Fibroblast of skin of back (primary cell): Measurements from ENCODE around the gene PTPRB. TPM values are rescaled to one million over a fixed set of nuclear protein-coding genes. Genes with fewer than 3 reads are reported as not detected.

Source experiments
- DNase-seq: peaks from one replicate; pipeline ENCODE4 v3.0.0-alpha.2; 2013
- polyA plus RNA-seq, 2 experiments: library from polyadenylated mRNA; unstranded; fragments of 120-200 nt; gene quantifications; one replicate each; pipeline ENCODE4 v1.2.1, GENCODE V29; 2013; ENCODE audit not compliant: insufficient read length in 2 of 2

Gene PTPRB
- 0.42 TPM for polyA plus RNA-seq (2013, experiment 1 of 2; ENCODE audit: insufficient read length)
- 0.52 TPM for polyA plus RNA-seq (2013, experiment 2 of 2; ENCODE audit: insufficient read length)

DNA sequence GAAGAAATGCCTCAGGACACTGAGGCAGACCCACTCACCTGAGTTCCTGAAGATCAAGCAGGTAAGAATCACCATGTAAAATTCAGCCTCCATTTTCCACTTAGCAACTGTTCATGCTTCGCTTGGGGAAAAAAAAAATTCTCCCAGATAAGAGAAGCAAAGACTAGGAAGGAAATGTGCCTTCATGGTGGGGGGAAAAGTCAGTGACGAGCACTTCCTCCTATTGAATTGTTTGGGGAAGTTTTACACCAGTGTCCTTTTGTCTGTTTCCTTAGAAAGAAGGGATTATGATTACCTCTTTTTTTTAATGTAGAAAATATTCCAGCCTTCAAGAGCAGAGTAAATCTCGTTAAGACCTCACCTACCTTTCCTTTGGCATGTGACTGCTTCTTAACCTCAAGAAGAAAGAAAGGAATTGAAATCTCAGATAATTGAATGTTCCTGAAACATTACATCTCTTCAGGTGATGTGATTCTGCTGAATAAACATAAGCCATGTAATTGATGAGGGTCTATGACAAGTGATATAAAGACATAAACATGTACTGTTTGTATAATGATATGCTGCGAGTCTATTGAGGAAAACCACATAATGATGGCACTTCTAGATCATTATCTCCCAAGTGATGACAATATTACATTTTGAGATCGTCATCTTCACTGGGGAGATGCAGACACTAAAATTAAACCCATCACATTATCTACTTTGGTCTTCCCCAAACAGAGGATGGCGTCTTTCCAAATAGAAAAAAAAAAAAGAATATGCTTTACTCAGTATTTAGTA is at the start of gene PTPRB:
TSS of gene PTPRB (minus strand) at position 127 of the 783 bp plus-strand sequence. CDS start at position 93, 34 bp downstream.
- DNase-seq, result no peak

DNA sequence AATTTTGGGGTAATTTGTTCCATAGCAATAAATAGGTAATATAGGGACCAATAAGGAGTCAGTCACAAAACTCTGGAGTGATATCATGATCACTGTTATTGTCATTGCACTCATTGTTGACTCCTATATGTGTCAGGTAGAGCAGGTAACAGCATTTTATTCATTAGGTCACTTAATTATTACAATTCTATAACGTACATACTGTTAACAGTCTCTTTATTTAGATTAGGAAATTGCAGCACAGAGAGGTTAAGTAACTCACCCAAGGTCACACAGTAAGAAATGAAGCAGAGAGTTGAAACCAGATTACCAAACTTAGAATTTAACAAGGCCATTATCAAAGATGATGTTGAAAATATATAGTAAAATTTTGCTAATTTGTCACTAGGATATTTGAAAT is 49.7 kb upstream of the PTPRB start:
- DNase-seq, result no peak

- peak; percentile 9 for DNase-seq
Observed at GRCh38 chr12:70686299-70686698, 49.1 kb upstream of the PTPRB start.

GRCh38 chr12:70683976-70684375 is 46.7 kb upstream of the PTPRB start:
- DNase-seq, result no peak

- no peak for DNase-seq
Observed at GRCh38 chr12:70671698-70672097, 34.5 kb upstream of the PTPRB start.

DNA sequence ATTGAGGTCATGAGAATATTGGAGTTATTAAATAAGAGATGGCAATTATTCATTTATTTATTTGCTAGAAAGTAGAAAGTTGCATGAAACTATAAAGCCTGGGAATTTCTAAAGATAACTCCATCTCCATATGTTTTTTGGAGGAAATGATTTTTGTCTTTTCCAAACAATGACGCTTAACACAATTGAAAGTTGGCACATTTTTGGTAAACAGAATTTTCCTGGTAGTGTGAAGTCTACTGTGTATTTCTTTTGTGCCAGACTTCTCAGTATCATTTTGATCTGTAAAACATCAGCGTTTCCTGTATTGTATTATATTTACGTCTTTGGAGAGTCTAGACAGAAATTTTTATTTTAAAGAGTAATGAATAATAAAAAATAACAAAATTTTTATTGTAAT is 33.7 kb upstream of the PTPRB start:
- DNase-seq, result no peak

DNA sequence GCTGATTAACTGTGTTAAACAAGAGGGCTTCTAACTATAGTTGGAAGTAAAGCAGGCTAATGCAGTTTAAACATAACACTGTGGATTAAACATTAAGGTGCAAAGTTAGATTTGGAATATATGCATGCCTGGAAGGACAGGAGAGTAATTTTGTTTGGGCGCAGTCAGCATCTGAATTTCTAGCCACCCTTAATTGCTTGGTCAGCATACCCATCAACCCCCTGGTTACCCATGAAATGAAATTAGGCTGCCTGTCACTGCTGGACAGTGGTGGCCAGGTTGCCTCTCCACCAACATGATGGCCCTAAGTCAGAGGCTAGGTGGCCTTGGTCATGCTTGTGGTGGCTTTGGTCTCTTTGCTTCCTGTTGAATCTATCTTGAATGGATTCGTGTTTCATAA is 30.0 kb upstream of the PTPRB start:
- DNase-seq, result no peak

DNA sequence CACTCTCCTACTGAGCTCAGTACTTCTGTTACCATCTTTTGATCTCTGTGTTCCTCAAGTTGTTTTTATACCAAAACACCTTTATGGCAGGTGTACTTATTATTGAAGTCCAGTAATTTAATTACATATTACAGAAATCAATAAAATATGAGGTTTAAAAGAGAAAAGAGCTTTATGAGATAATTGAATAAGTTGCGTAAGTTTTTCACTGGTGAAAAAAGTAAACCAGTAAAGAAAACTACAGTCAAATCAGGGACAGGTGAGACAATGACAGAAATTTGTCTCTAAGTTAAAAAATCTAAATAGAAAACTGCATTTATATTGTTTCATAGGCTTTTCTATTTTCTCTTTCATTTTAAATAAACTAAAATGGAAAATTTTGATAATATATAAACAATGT is 29.1 kb upstream of the PTPRB start:
- DNase-seq, result no peak

DNA sequence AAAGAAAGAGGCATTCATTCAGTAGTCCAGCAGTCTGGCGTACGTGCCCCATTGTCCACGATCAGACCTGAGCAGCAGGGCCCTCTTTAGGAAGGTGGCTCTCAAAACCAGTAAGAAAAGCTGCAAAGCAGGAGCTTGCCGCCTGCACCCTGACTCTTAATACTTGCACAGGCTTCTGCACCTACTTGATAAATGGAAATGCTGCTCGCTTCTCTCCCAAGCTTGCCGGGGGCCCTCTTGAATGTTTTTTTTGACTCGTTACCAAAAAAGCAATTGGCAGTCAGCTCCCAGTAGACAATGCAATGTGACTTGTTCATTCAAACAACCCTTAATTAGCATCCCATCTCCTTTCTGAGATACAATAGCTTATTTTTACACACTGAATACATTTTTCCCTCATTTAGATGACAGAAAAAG is 27.2 kb upstream of the PTPRB start:
- no peak for DNase-seq

GRCh38 chr12:70663838-70664237 is 26.6 kb upstream of the PTPRB start:
- DNase-seq, result no peak

DNA sequence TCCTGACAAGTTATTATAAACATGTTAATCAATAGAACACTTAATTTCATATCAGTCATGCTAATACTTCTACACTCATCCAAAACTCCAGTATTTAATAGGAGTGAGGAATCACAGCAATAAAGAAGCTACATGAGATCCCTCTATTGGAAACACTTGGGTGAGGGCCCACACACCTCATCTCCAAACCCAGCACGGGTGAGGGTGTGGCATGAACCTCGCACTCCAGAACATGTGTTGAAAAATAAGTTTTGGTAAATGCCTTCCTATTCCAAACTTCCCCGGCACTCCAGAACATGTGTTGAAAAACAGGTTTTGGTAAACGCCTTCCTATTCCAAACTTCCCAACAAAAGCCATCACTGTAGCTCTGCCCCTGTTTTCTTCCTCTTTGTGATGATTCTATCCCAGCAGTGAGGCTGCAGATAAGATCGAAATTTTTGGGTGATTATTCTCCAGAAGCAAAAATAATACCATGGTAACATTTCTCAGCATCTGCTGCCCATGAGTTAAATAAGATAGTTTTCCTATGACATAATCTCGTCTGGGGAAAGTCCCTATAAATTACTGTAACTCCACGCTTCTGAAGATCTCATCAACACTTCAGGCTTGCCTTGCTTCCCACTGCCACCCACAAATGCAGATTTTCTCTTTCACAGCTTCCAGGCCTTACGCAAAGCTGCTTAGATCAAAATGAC is 24.4 kb upstream of the PTPRB start:
- DNase-seq, result peak; percentile 91

DNA sequence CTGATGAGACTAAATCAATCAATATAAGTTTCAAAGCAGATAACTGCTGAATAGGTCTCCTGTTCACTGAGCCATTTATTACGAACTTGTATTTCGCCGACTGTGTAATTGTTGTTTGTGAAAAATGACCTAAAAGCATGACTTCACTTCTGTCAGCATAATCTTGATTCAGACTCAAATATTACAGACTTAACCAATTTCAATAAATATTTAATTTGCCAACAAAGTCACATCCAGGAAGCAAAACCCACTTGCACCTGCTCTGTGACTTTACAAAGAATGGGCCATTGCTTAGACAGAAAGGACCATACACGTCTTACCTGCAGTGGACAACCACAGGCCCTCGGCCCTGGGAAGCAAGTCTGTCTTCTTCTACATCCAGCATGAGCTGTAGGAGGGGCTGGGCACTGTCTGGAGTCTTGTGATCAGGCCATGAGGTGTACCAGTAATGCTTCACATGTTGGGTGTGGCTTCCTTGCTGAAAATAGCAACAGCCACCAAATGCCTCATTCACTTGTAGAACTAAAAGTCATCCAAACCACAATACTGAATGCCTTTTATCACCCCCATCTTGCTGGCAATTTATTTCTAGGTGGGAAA is 23.5 kb upstream of the PTPRB start:
- DNase-seq, result peak; percentile 87

DNA sequence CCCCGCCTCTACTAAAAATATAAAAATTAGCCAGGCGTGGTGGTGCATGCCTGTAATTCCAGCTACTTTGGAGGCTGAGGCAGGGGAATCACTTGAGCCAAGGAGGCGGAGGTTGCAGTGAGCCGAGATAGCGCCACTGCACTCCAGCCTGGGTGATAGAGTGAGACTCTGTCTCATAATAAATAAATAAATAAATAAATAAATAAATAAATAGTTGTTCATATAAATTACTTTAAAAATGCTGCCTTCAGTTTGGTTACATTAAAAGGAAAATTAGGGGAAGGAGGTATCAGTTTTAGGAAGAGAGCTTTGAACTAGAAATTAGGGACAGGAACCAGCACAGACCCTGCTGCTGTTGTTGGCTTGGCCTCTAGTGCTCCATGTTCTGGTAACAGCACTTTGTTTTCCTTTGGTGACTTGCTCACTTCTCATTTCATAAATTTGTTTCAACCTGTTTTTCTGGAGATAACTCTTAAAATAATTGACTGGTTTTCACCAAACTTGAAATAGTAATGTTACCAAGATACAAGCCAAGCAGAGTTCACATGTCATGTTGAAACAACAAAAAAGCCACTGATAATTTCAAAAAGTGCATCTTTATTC is 22.9 kb upstream of the PTPRB start:
- DNase-seq, result no peak

GRCh38 chr12:70659077-70659606 is 21.9 kb upstream of the PTPRB start:
- DNase-seq, result no peak

DNA sequence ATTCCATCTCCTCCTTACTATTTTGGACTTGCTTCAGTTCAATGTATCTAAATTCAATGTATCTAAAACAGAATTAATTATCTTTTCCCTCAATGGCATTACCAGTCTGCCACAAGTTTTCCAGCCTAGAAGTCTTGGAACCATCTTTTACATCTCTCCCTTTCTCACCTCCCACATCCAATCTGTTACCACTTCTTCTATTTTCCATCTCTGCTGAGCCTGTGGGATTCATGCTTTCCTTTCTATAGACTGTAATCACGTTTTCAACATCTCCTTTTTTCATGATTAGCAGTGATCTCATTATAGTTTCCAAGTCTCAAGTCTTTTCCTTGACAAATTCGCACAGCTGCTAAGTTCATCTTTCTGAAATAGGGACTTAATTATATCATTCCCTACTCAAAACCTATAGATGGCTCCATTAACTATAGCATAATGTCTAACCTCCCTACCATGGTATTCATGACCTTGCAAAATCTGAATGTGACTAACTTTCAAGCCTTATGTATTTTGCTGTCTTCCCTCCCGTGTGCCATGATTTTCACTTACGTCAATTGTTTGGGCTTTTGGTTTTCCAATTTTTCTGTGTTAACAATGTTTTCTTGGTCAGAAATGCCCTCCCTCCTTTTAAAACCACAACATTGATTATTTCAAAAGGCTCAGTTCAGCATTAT is 20.5 kb upstream of the PTPRB start:
- DNase-seq, result no peak

GRCh38 chr12:70652451-70652850 is 15.2 kb upstream of the PTPRB start:
- no peak for DNase-seq

GRCh38 chr12:70648831-70649230 is 11.6 kb upstream of the PTPRB start:
- peak; percentile 88 for DNase-seq

DNA sequence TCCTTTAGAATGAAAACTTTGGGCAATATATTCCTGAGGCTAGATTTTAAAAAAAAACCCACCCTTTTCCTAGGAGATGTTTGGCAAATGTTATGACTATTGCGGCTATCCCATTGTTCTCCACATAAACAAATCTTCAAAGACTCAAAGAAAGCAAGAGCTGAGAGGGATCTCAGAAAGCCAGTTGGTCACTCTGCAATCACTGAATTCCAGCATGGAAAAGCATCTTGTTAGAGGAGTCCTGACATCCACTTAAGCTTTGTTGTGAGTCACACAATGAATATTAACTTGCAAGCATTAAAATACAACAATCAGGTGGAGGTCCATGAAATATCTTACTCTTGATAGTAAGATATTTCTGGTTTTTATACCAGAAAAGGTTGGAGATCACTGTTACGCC is 11.0 kb upstream of the PTPRB start:
- peak; percentile 56 for DNase-seq

- DNase-seq, result peak; percentile 84
Observed at GRCh38 chr12:70646850-70647249, 9.6 kb upstream of the PTPRB start.

- peak; percentile 95 for DNase-seq
Observed at GRCh38 chr12:70645494-70646317, 8.5 kb upstream of the PTPRB start.

- DNase-seq, result no peak
Observed at GRCh38 chr12:70644861-70645260, 7.6 kb upstream of the PTPRB start.
